ENCODE measurements around the gene AKR7A2.

Gene AKR7A2

GRCh38 chr1:19351873-19352272, 39.9 kb upstream of the AKR7A2 start:
- Histone ChIP-seq H3K9me3 (no peaks in the 10 kb centered on the region), H3K36me3 (no peaks in the 10 kb centered on the region), H3K4me3 (ENCODE audit: low read depth, low read length) (no peak overlapping the region), H3K27me3 (no peaks in the 10 kb centered on the region), H3K4me1 (no peaks in the 10 kb centered on the region)
- TF ChIP-seq CTCF (IDR thresholded peaks at IDR 0.05; ENCODE audit: low read depth, low read length) = no peak
- DNase-seq = no peak

GRCh38 chr1:19350566-19350965, 38.6 kb upstream of the AKR7A2 start:
- Histone ChIP-seq H3K4me1 (no peaks in the 10 kb centered on the region), H3K36me3 (no peaks in the 10 kb centered on the region), H3K27me3 (no peaks in the 10 kb centered on the region)

GRCh38 chr1:19349999-19350398, 38.1 kb upstream of the AKR7A2 start:
- no peak for DNase-seq
- no peaks in the 10 kb centered on the region for H3K36me3 ChIP-seq
- H3K9me3 ChIP-seq = no peaks in the 10 kb centered on the region
- H3K27me3 ChIP-seq = no peaks in the 10 kb centered on the region
- TF ChIP-seq CTCF (IDR thresholded peaks at IDR 0.05; ENCODE audit: low read depth, low read length) = no peak
- no peak overlapping the region for H3K4me3 ChIP-seq (ENCODE audit: low read depth, low read length)
- H3K4me1 ChIP-seq = no peaks in the 10 kb centered on the region

More at GRCh38 chr1:19350566-19350965, 38.6 kb upstream of the AKR7A2 start:
- no peak for TF ChIP-seq CTCF (IDR thresholded peaks at IDR 0.05; ENCODE audit: low read depth, low read length)
- DNase-seq = no peak
- Histone ChIP-seq H3K9me3 (no peaks in the 10 kb centered on the region), H3K4me3 (ENCODE audit: low read depth, low read length) (no peak overlapping the region)

- no peaks in the 10 kb centered on the region for H3K9me3 ChIP-seq
- no peaks in the 10 kb centered on the region for H3K27me3 ChIP-seq
- DNase-seq = no peak
- TF ChIP-seq CTCF (IDR thresholded peaks at IDR 0.05; ENCODE audit: low read depth, low read length) = no peak
- no peak overlapping the region for H3K4me3 ChIP-seq (ENCODE audit: low read depth, low read length)
- no peaks in the 10 kb centered on the region for H3K4me1 ChIP-seq
- H3K36me3 ChIP-seq = no peaks in the 10 kb centered on the region
These were observed 36.7 kb upstream of the AKR7A2 start for GRCh38 chr1:19348441-19349198.

GRCh38 chr1:19347533-19348172, 35.7 kb upstream of the AKR7A2 start:
- no peaks in the 10 kb centered on the region for H3K9me3 ChIP-seq
- no peaks in the 10 kb centered on the region for H3K4me1 ChIP-seq
- no peaks in the 10 kb centered on the region for H3K27me3 ChIP-seq
- H3K36me3 ChIP-seq = no peaks in the 10 kb centered on the region; the same call in 1 of the 2 replicates
- no peak overlapping the region for H3K4me3 ChIP-seq (ENCODE audit: low read depth, low read length)
- TF ChIP-seq CTCF (IDR thresholded peaks at IDR 0.05; ENCODE audit: low read depth, low read length) = no peak
- no peak for DNase-seq

- no peak for TF ChIP-seq CTCF (IDR thresholded peaks at IDR 0.05; ENCODE audit: low read depth, low read length)
- no peak overlapping the region for H3K4me3 ChIP-seq (ENCODE audit: low read depth, low read length)
- H3K27me3 ChIP-seq = no peaks in the 10 kb centered on the region
- H3K36me3 ChIP-seq = no peaks in the 10 kb centered on the region; the same call in 1 of the 2 replicates
- no peaks in the 10 kb centered on the region for H3K9me3 ChIP-seq
- no peak for DNase-seq
- H3K4me1 ChIP-seq = no peaks in the 10 kb centered on the region
These were observed 34.1 kb upstream of the AKR7A2 start for GRCh38 chr1:19346026-19346425.

Measured in BE2C (cell line).